ENCODE measurements around the gene PKN2. TPM values are rescaled to one million over a fixed set of nuclear protein-coding genes. Genes with fewer than 3 reads are reported as not detected.
"Not testable (repeated sequence)": the region's sequence is repeated elsewhere in the genome, so short reads cannot be mapped to it uniquely, and the experiment has no call there.

Gene PKN2
- total and polyA plus RNA-seq, 8 donors = 41.7 to 127 (median 115) TPM

DNA sequence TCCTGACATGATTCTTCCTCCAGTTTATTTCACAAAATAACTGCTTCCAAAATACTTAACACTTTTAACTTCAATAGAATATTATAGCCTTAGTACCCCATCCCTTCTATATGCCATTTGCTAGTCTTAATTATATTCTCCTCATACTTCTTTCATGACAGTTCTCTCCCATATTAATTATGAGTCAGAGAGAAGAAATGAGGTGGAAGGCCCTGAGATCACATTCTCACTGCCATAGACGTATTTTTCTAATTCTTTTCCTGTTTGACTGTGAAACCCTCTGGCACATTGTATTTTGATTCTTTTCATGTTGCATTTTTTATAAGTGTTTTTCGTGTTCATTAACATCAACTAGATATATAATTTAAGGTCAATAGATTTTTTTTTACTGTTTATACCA lies 118.9 kb downstream of the PKN2 start:
- no peak for ATAC-seq
- Histone ChIP-seq H3K27ac (no peak overlapping the region), H3K4me3 (no peak overlapping the region), H3K27me3 (no peaks in the 10 kb centered on the region), H3K36me3 (peaks cover 0 to 46% of the 10 kb centered on the region in 2 donors), H3K9me3 (no peaks in the 10 kb centered on the region), H3K4me1 (peaks cover 0 to 12% of the 10 kb centered on the region in 2 donors)
- DNase-seq = no peak
- TF ChIP-seq CTCF (IDR thresholded peaks at IDR 0.05) = no peak
- intact Hi-C loops (cut with DNase I) = no loop called here

DNA sequence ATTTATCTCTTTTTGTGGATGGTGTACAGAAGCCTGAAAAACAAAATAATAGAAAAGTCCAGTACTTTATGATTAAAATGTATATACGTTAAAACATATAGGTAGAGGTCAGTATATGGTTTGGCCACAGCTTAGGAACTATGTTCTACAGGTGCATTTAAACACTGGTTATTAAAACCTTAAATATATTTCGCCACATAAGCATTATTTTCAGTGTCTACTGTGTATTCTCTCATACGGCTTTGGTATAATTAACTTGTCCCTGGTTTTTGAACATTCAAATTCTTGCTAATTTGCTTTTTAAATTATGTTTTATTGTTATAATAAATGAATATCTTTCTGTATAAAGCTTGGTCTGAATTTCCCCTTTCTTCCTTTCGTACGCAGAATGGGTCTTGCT lies 119.4 kb downstream of the PKN2 start:
- intact Hi-C loops (cut with DNase I) = no loop called here
- peaks cover 0 to 51% of the 10 kb centered on the region in 2 donors for H3K36me3 ChIP-seq
- no peak overlapping the region for H3K27ac ChIP-seq
- H3K4me3 ChIP-seq = no peak overlapping the region
- no peak for DNase-seq
- no peak for TF ChIP-seq CTCF (IDR thresholded peaks at IDR 0.05)
- no peaks in the 10 kb centered on the region for H3K27me3 ChIP-seq
- peaks cover 0 to 12% of the 10 kb centered on the region in 2 donors for H3K4me1 ChIP-seq
- no peak for ATAC-seq
- no peaks in the 10 kb centered on the region for H3K9me3 ChIP-seq

GRCh38 chr1:88812366-88812765 lies 128.3 kb downstream of the PKN2 start:
- Histone ChIP-seq H3K9me3 (no peaks in the 10 kb centered on the region), H3K27ac (no peak overlapping the region), H3K4me3 (no peak overlapping the region), H3K36me3 (peaks cover 0 to 61% of the 10 kb centered on the region in 2 donors), H3K4me1 (no peaks in the 10 kb centered on the region), H3K27me3 (no peaks in the 10 kb centered on the region)
- intact Hi-C loops (cut with DNase I) = no loop called here
- no peak for TF ChIP-seq CTCF (IDR thresholded peaks at IDR 0.05)
- DNase-seq (no peak), ATAC-seq (no peak)

DNA sequence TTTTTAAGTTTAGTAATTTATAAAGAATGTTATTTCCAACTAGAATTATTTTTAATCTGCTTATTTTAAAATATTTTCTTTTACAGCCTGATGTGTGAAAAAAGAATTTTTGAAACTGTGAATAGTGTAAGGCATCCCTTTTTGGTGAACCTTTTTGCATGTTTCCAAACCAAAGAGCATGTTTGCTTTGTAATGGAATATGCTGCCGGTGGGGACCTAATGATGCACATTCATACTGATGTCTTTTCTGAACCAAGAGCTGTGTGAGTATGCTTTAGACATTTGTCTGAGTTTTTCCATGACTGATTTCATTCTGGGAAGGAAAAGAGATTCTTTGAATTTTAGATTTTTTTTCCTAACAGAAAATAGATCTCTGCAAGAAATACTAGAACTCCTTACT lies 129.4 kb downstream of the PKN2 start:
- Histone ChIP-seq H3K9me3 (no peaks in the 10 kb centered on the region), H3K27ac (no peak overlapping the region), H3K27me3 (no peaks in the 10 kb centered on the region), H3K4me1 (no peaks in the 10 kb centered on the region), H3K4me3 (no peak overlapping the region), H3K36me3 (peaks cover 0 to 55% of the 10 kb centered on the region in 2 donors)
- TF ChIP-seq CTCF (IDR thresholded peaks at IDR 0.05) = no peak
- intact Hi-C loops (cut with DNase I) = no loop called here
- DNase-seq (no peak), ATAC-seq (no peak)

GRCh38 chr1:88819642-88820041 lies 135.6 kb downstream of the PKN2 start:
- DNase-seq; H3K4me3 ChIP-seq; H3K27ac ChIP-seq; ATAC-seq; H3K27me3 ChIP-seq; H3K9me3 ChIP-seq; H3K4me1 ChIP-seq; intact Hi-C loops (cut with DNase I): not testable (repeated sequence)
- H3K36me3 ChIP-seq = peaks cover 0 to 50% of the 10 kb centered on the region in 2 donors

DNA sequence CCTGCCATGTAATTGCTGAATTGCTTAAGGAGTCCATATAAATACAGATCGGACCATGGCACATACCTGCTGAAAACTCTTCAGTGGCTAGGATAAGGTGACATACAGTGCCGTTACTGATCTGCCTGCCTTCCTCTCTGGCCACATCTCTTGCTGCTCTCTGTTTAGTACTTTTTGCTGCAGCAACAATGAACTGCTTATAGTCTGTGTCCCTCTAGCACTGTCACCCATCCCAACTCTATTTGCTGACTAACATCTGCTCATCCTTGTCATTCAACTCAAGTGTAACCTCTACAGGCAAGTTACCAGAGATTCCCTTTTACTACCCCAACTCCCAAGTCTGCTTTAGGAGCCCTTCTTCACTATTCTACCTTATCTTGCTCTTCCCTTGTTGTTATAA lies 141.6 kb downstream of the PKN2 start:
- Histone ChIP-seq H3K27me3 (no peaks in the 10 kb centered on the region), H3K4me1 (no peaks in the 10 kb centered on the region), H3K4me3 (no peak overlapping the region), H3K36me3 (peaks cover 0 to 60% of the 10 kb centered on the region in 2 donors), H3K9me3 (no peaks in the 10 kb centered on the region), H3K27ac (no peak overlapping the region)
- no peak for ATAC-seq
- DNase-seq = no peak
- no peak for TF ChIP-seq CTCF (IDR thresholded peaks at IDR 0.05)
- intact Hi-C loops (cut with DNase I) = no loop called here
